Liver (tissue), 3 donors: ENCODE results near the gene ADAMTS16.

ENCODE experiments used
- CTCF ChIP-seq: fragments of 150-350 bp; IDR thresholded peaks from 2 replicates; pipeline ENCODE4 v1.5.1; 2017; ENCODE audit warnings: improper control_type of control experiment, low read depth, low read length; ENCODE audit not compliant: missing input control
- EGR1 ChIP-seq, 2 donors: IDR thresholded peaks; 2 replicates each; pipeline ENCODE4 v1.6.1; 2016 to 2018; ENCODE audit warnings: antibody characterized with exemption in 2 of 2, low read depth in 2 of 2
- donor health status: healthy.
- donor health status: healthy.

- no peak for TF ChIP-seq CTCF
- TF ChIP-seq EGR1 (IDR thresholded peaks at IDR 0.05; ENCODE audit: low read depth in 2 of 2): no peak
Observed at GRCh38 chr5:5105531-5105930, 34.6 kb upstream of the ADAMTS16 start.
